Panc1 (cell line): ENCODE measurements around the gene KMO.

ENCODE experiments used
- POLR2AphosphoS5 ChIP-seq: IDR thresholded peaks from 2 replicates; pipeline ENCODE4 v1.6.1; 2012; ENCODE audit warnings: mild to moderate bottlenecking, low read depth, low read length, moderate library complexity
- TF ChIP-seq, protein P1 (sequence below): fragments of 450-650 bp; IDR thresholded peaks from 2 replicates; pipeline ENCODE4 v1.5.1; 2017; ENCODE audit warnings: mild to moderate bottlenecking

DNA sequence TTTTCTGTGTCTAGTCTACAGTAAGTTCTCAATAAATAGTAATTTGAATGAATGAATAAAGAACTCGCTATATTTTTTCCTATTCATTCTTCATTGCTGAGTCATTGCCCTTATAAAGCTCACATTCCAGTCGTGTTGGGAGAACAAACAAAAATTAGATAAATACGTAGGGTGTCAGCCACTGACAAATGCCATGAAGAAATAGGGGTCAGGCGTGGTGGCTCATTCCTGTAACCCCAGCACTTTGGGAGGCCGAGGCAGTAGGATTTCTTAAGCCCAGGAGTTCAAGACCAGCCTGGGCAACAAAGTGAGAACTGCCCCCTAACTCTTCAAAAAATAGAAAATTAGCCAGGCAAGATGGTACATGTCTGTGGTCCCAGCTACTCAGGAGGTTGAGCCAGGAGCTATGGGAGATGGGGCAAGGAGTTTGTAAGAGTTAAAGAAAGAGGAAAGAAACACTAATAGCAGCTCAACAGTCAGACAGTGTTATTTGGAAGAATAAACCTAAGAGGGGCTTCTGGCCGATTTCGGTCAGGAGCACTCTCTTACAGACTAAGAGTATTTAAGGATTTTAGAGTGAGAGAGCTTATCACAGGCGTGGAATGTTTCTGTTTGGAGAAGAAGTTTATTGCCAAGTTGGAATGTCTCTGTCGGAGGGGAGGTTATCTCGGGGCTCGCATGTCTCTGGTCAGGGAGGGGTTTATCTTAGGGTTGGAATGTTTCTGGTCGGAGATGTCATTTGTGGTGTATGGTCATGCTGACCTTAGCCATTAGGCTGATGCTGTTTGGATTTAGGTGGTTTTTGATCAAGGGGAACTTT lies 109.8 kb downstream of the KMO start:
- TF ChIP-seq, protein P1, sequence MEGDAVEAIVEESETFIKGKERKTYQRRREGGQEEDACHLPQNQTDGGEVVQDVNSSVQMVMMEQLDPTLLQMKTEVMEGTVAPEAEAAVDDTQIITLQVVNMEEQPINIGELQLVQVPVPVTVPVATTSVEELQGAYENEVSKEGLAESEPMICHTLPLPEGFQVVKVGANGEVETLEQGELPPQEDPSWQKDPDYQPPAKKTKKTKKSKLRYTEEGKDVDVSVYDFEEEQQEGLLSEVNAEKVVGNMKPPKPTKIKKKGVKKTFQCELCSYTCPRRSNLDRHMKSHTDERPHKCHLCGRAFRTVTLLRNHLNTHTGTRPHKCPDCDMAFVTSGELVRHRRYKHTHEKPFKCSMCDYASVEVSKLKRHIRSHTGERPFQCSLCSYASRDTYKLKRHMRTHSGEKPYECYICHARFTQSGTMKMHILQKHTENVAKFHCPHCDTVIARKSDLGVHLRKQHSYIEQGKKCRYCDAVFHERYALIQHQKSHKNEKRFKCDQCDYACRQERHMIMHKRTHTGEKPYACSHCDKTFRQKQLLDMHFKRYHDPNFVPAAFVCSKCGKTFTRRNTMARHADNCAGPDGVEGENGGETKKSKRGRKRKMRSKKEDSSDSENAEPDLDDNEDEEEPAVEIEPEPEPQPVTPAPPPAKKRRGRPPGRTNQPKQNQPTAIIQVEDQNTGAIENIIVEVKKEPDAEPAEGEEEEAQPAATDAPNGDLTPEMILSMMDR = no peak
- TF ChIP-seq POLR2AphosphoS5 = no peak
